SK-N-SH (cell line): Measurements from ENCODE around the gene WDR45.

ENCODE experiments used
- CTCF ChIP-seq: fragments of 200-600 bp; sonication (generic); IDR thresholded peaks from 2 replicates; pipeline ENCODE4 v1.6.1; 2017; ENCODE audit warnings: antibody characterized with exemption, mild to moderate bottlenecking, moderate library complexity
- TCF12 ChIP-seq: IDR thresholded peaks from 2 replicates; pipeline ENCODE4 v1.4.0; 2012
- YY1 ChIP-seq: IDR thresholded peaks from 2 replicates; pipeline ENCODE4 v1.4.0; 2012; ENCODE audit warnings: low read depth, mild to moderate bottlenecking

GRCh38 chrX:49116076-49116475 is 36.4 kb upstream of the WDR45 start:
- TF ChIP-seq CTCF (no peak), TCF12 (no peak), YY1 (no peak)
